IMR-90 (cell line): ENCODE results near the gene BCAS3. TPM values are rescaled to one million over a fixed set of nuclear protein-coding genes. Genes with fewer than 3 reads are reported as not detected.

ENCODE experiments used
- ATAC-seq: fragments of 200-7000 bp; cut with Tn5 transposase; 2 replicates; pipeline ENCODE4 v1.9.1; 2020; ENCODE audit warnings: low read depth, mild to moderate bottlenecking, moderate library complexity
- BruUV-seq: library from RNA; stranded (reverse); fragments of 400-500 nt; replicated peaks from 2 replicates; lab custom pipeline; 2021; lab: Mats Ljungman, UMichigan
- CTCF ChIA-PET: fragments of 300-600 bp; formaldehyde crosslinking; extraction: SDS; loops from one replicate; lab custom pipeline; 2021; ENCODE audit warnings: antibody characterized with exemption; lab: Yijun Ruan, JAX
- POLR2A ChIA-PET: fragments of 300-600 bp; sonication (Branson Sonifier 250); formaldehyde crosslinking; loops from one replicate; lab custom pipeline; 2022; ENCODE audit warnings: antibody characterized with exemption; ENCODE audit not compliant: unreplicated experiment; lab: Charles Lee
- DNase-seq: peaks from one replicate; pipeline ENCODE4 v3.0.0; 2013
- H2AFZ ChIP-seq: replicated peaks from 2 replicates; pipeline ENCODE3; 2013; ENCODE audit warnings: low read length, mild to moderate bottlenecking; ENCODE audit not compliant: poor library complexity
- H2AK5ac ChIP-seq: 2 replicates; pipeline ENCODE4 v1.6.1; 2013; ENCODE audit warnings: low read depth, low read length, inconsistent platforms
- H2AK9ac ChIP-seq: replicated peaks from 2 replicates; pipeline ENCODE3; 2013; ENCODE audit warnings: mild to moderate bottlenecking, low read depth, low read length, moderate library complexity; ENCODE audit not compliant: poor library complexity
- H2BK120ac ChIP-seq: 2 replicates; pipeline ENCODE4 v1.6.1; 2013; ENCODE audit warnings: low read depth, low read length, inconsistent platforms
- H2BK15ac ChIP-seq: 3 replicates; pipeline ENCODE4 v1.6.1; 2013; ENCODE audit warnings: low read depth, low read length, inconsistent platforms
- H2BK20ac ChIP-seq: 2 replicates; pipeline ENCODE4 v1.6.1; 2013; ENCODE audit warnings: low read depth, mild to moderate bottlenecking, inconsistent platforms, low read length, moderate library complexity
- H2BK5ac ChIP-seq: 2 replicates; pipeline ENCODE4 v1.6.1; 2013; ENCODE audit warnings: mild to moderate bottlenecking, low read depth, low read length, inconsistent platforms; ENCODE audit not compliant: poor library complexity, severe bottlenecking
- H3K14ac ChIP-seq: replicated peaks from 2 replicates; pipeline ENCODE4 v1.6.1; 2013; ENCODE audit warnings: low read depth, low read length, inconsistent platforms
- H3K18ac ChIP-seq: 2 replicates; pipeline ENCODE4 v1.6.1; 2013; ENCODE audit warnings: low read depth, low read length, control low read depth
- H3K23ac ChIP-seq: 2 replicates; pipeline ENCODE4 v1.6.1; 2013; ENCODE audit warnings: low read depth, low read length, inconsistent platforms
- H3K27ac ChIP-seq: 2 replicates; pipeline ENCODE4 v1.5.1; 2013; ENCODE audit warnings: mild to moderate bottlenecking, control low read depth, low read length; ENCODE audit not compliant: insufficient read depth
- H3K27me3 ChIP-seq: 2 replicates; pipeline ENCODE4 v1.6.1; 2013; ENCODE audit warnings: low read length; ENCODE audit not compliant: control insufficient read depth, insufficient read depth
- H3K36me3 ChIP-seq: 2 replicates; pipeline ENCODE4 v1.6.1; 2013; ENCODE audit warnings: low read length, mixed read lengths; ENCODE audit not compliant: control insufficient read depth, insufficient read depth
- H3K4ac ChIP-seq: 2 replicates; pipeline ENCODE4 v1.6.1; 2013; ENCODE audit warnings: low read depth, low read length, inconsistent platforms
- H3K4me1 ChIP-seq: 2 replicates; pipeline ENCODE4 v1.6.1; 2013; ENCODE audit warnings: low read length, mixed read lengths; ENCODE audit not compliant: control insufficient read depth, insufficient read depth
- H3K4me2 ChIP-seq: 2 replicates; pipeline ENCODE4 v1.6.1; 2013; ENCODE audit warnings: low read depth, mild to moderate bottlenecking, control low read depth, low read length, moderate library complexity
- H3K4me3 ChIP-seq: 2 replicates; pipeline ENCODE4 v1.5.1; 2013; ENCODE audit warnings: low read depth, mild to moderate bottlenecking, control low read depth, low read length, moderate library complexity; ENCODE audit not compliant: insufficient read depth
- H3K56ac ChIP-seq: 2 replicates; pipeline ENCODE4 v1.6.1; 2013; ENCODE audit warnings: low read length, inconsistent platforms; ENCODE audit not compliant: insufficient read depth; ENCODE audit errors: extremely low read depth
- H3K79me1 ChIP-seq, 2 experiments: 2 replicates each; pipeline ENCODE4 v1.6.1; 2013; ENCODE audit warnings: low read length in 2 of 2, inconsistent platforms in 1 of 2, low read depth in 1 of 2
- H3K9ac ChIP-seq: 2 replicates; pipeline ENCODE4 v1.6.1; 2013; ENCODE audit warnings: low read depth, low read length, control low read depth
- H3K9me1 ChIP-seq: 2 replicates; pipeline ENCODE4 v1.6.1; 2013; ENCODE audit warnings: low read length, inconsistent platforms; ENCODE audit not compliant: insufficient read depth
- H3K9me3 ChIP-seq: 2 replicates; pipeline ENCODE4 v1.6.1; 2013; ENCODE audit warnings: low read length; ENCODE audit not compliant: control insufficient read depth, insufficient read depth
- H4K20me1 ChIP-seq: 2 replicates; pipeline ENCODE4 v1.6.1; 2013; ENCODE audit warnings: low read length, inconsistent platforms; ENCODE audit not compliant: insufficient read depth
- H4K5ac ChIP-seq: 2 replicates; pipeline ENCODE4 v1.6.1; 2013; ENCODE audit warnings: mild to moderate bottlenecking, low read depth, low read length, control low read depth
- H4K8ac ChIP-seq, 2 experiments: 2 replicates each; pipeline ENCODE4 v1.6.1; 2013; ENCODE audit warnings: low read depth in 2 of 2, low read length in 2 of 2, control low read depth in 1 of 2, inconsistent platforms in 1 of 2
- H4K91ac ChIP-seq: 2 replicates; pipeline ENCODE4 v1.6.1; 2013; ENCODE audit warnings: low read depth, low read length, inconsistent platforms; ENCODE audit not compliant: insufficient read depth
- BHLHE40 ChIP-seq: fragments of 150-350 bp; IDR thresholded peaks from 2 replicates; pipeline ENCODE4 v1.6.1; 2016; ENCODE audit warnings: mild to moderate bottlenecking, low read depth, low read length
- CEBPB ChIP-seq: IDR thresholded peaks from 2 replicates; pipeline ENCODE4 v1.6.1; 2012; ENCODE audit warnings: low read depth, low read length, improper control_type of control experiment
- NFE2L2 ChIP-seq: fragments of 150-350 bp; IDR thresholded peaks from 2 replicates; pipeline ENCODE4 v1.6.1; 2016; ENCODE audit warnings: low read depth, mild to moderate bottlenecking, low read length
- RFX5 ChIP-seq: IDR thresholded peaks from 2 replicates; pipeline ENCODE4 v1.8.0; 2012; ENCODE audit warnings: low read depth, mild to moderate bottlenecking, low read length, moderate library complexity
- WGBS, 2 experiments: methylation state at CpG; one replicate each; pipeline versions ENCODE4 v1.1.5 to v1.1.7; 2013; ENCODE audit warnings: missing lambda C conversion rate in 2 of 2; ENCODE audit not compliant: insufficient read length in 1 of 2; ENCODE audit errors: extremely low coverage in 2 of 2; 5-methylcytosine and 5-hydroxymethylcytosine counted together
- dilution Hi-C: fragments of 300-500 bp; cut with HindIII; formaldehyde crosslinking; loops from one replicate; pipeline ENCODE4 v1.14.3; 2018; ENCODE audit warnings: low sequenced_read_pairs; ENCODE audit not compliant: unreplicated experiment
- in situ Hi-C: fragments of 300-500 bp; cut with MboI; formaldehyde crosslinking; loops from 3 replicates; pipeline ENCODE4 v1.14.3; 2019; ENCODE audit warnings: low sequenced_read_pairs, inconsistent platforms, mixed read lengths
- intact Hi-C: fragments of 100-400 bp; cut with micrococcal nuclease; formaldehyde crosslinking; loops from 2 replicates; pipeline ENCODE4 v1.10.0; 2022
- polyA plus RNA-seq, 3 experiments: library from polyadenylated mRNA; depleted of rRNA; stranded (reverse); fragments of >200 nt; gene quantifications; 2 replicates each; pipeline ENCODE4 v1.2.3, GENCODE V29; 2012; ENCODE audit warnings: low replicate concordance in 1 of 3
- total RNA-seq: library from RNA; depleted of rRNA; stranded (reverse); fragments of >200 nt; gene quantifications from 2 replicates; pipeline ENCODE4 v1.2.3, GENCODE V29; 2012
- TF ChIP-seq, protein P1 (sequence below): fragments of 150-350 bp; IDR thresholded peaks from 2 replicates; pipeline ENCODE4 v1.6.1; 2017; ENCODE audit warnings: mild to moderate bottlenecking, antibody characterized with exemption, low read length, low read depth
- TF ChIP-seq, protein P2 (sequence below): conservative IDR thresholded peaks from 2 replicates; pipeline ENCODE4 v1.5.1; 2012; ENCODE audit warnings: mild to moderate bottlenecking, low read depth, low read length, improper control_type of control experiment

Gene BCAS3
- total and polyA plus RNA-seq, 2 of the 4 experiments (the other 2 are of a cell fraction), result 6.3 to 27.1 TPM

DNA sequence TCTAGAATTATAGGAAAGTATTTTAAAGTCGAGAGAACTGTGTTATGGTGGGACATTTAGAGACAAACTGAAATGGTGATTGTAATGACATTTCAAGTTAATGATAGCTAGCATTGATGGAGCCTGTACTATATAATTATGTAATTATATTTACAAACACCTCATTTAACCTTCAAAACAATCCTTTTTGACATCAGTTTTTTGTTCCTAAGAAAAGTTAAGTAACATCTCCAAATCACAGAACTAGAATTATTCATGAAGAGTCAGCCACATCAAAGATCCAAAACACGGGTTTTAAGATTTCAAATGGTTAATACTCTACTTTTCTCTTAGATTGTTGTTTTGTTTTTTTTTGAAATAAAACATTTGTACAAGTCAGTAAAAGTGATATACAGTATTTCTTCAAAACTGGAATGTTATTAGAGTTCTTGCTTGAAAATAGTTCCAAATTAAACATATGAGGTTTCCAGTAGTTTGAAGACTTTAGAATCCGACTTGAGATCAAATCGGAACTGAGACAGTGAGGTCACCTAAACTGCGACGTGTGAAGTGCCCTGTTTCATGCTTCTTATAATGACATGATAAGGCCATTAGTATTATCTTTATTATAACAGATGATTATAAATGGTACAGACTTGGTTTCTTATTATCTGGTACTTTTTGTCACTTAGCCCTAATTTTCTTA, 457.0 kb downstream of the BCAS3 start:
- Histone ChIP-seq H2BK120ac (no peak overlapping the region), H2AFZ (no peak overlapping the region), H3K27ac (no peak overlapping the region), H2BK5ac (no peak overlapping the region), H4K20me1 (no peaks in the 10 kb centered on the region), H3K4me2 (no peak overlapping the region), H3K9me1 (no peaks in the 10 kb centered on the region; the same call in none of the 2 replicates), H3K9ac (no peak overlapping the region), H2BK20ac (no peak overlapping the region), H2AK9ac (no peak overlapping the region), H3K4me1 (no peaks in the 10 kb centered on the region; the same call in 1 of the 2 replicates), H3K56ac (no peak overlapping the region), H3K14ac (no peak overlapping the region), H4K91ac (no peak overlapping the region), H3K18ac (no peak overlapping the region), H3K23ac (no peak overlapping the region), H2AK5ac (no peak overlapping the region), H3K27me3 (no peaks in the 10 kb centered on the region), H3K4me3 (no peak overlapping the region), H3K4ac (no peak overlapping the region), H3K36me3 (no peaks in the 10 kb centered on the region), H4K8ac (no peak overlapping the region), H3K79me1 (no peaks in the 10 kb centered on the region), H4K5ac (no peak overlapping the region), H3K9me3 (no peaks in the 10 kb centered on the region), H2BK15ac (no peak overlapping the region)
- DNase-seq (no peak), ATAC-seq (no peak)
- CTCF ChIA-PET, result no interaction called here
- dilution Hi-C loops (no loop called here), intact Hi-C loops (loop anchor here (5.0 kb wide), 1 partner anchor 263 kb away; the partner anchor contains the start of gene TBX2), in situ Hi-C loops (no loop called here)
- TF ChIP-seq CEBPB (no peak), NFE2L2 (no peak), RFX5 (no peak), BHLHE40 (no peak)
- TF ChIP-seq, protein P1, sequence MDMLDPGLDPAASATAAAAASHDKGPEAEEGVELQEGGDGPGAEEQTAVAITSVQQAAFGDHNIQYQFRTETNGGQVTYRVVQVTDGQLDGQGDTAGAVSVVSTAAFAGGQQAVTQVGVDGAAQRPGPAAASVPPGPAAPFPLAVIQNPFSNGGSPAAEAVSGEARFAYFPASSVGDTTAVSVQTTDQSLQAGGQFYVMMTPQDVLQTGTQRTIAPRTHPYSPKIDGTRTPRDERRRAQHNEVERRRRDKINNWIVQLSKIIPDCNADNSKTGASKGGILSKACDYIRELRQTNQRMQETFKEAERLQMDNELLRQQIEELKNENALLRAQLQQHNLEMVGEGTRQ, result no peak
- TF ChIP-seq, protein P2, sequence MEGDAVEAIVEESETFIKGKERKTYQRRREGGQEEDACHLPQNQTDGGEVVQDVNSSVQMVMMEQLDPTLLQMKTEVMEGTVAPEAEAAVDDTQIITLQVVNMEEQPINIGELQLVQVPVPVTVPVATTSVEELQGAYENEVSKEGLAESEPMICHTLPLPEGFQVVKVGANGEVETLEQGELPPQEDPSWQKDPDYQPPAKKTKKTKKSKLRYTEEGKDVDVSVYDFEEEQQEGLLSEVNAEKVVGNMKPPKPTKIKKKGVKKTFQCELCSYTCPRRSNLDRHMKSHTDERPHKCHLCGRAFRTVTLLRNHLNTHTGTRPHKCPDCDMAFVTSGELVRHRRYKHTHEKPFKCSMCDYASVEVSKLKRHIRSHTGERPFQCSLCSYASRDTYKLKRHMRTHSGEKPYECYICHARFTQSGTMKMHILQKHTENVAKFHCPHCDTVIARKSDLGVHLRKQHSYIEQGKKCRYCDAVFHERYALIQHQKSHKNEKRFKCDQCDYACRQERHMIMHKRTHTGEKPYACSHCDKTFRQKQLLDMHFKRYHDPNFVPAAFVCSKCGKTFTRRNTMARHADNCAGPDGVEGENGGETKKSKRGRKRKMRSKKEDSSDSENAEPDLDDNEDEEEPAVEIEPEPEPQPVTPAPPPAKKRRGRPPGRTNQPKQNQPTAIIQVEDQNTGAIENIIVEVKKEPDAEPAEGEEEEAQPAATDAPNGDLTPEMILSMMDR, result no peak
- no CpG with 5 or more reads among the region's 6 CpGs for WGBS, 2 experiments
- BruUV-seq, result no TSS peak
- POLR2A ChIA-PET, result no interaction called here
